K562 (cell line): ENCODE data around the gene MPIG6B. TPM values are rescaled to one million over a fixed set of nuclear protein-coding genes. Genes with fewer than 3 reads are reported as not detected.

Source experiments
- CBFA2T2 ChIP-seq: fragments of 450-650 bp; conservative IDR thresholded peaks from 2 replicates; pipeline ENCODE4 v1.6.1; 2017; ENCODE audit warnings: mild to moderate bottlenecking
- CBFB ChIP-seq: sonication (generic); formaldehyde crosslinking; IDR thresholded peaks from 2 replicates; pipeline ENCODE4 v1.4.0; 2020; ENCODE audit warnings: mild to moderate bottlenecking, missing genetic modification reagents
- CEBPG ChIP-seq, 3 experiments: fragments of 200-800 bp in 1 of 3; sonication (Bioruptor generic) in 1 of 3; sonication (generic) in 1 of 3; formaldehyde crosslinking in 1 of 3; IDR thresholded peaks in 2 of 3; conservative IDR thresholded peaks in 1 of 3; 2 replicates each; pipeline versions ENCODE4 v1.6.1 to v1.8.0; 2016 to 2022; ENCODE audit warnings: missing compliant biosample characterization in 2 of 3, missing genetic modification characterization in 2 of 3, mild to moderate bottlenecking in 1 of 3, missing genetic modification reagents in 1 of 3
- CREM ChIP-seq: IDR thresholded peaks from 2 replicates; pipeline ENCODE4 v1.6.1; 2014; ENCODE audit warnings: antibody characterized with exemption, low read depth
- HDAC6 ChIP-seq: IDR thresholded peaks from 2 replicates; pipeline ENCODE4 v1.6.1; 2012; ENCODE audit warnings: low read depth, mild to moderate bottlenecking, control low read depth, inconsistent platforms, low read length, moderate library complexity
- KDM4B ChIP-seq, 2 experiments: fragments of 450-650 bp in 1 of 2; sonication (generic) in 1 of 2; IDR thresholded peaks; 2 replicates each; pipeline ENCODE4 v1.6.1; 2016 to 2017; ENCODE audit warnings: borderline replicate concordance in 2 of 2, antibody characterized with exemption in 1 of 2, low read depth in 1 of 2, mild to moderate bottlenecking in 1 of 2
- MTA2 ChIP-seq: fragments of 450-650 bp; IDR thresholded peaks from 2 replicates; pipeline ENCODE4 v1.6.1; 2016; ENCODE audit warnings: low read depth
- MYNN ChIP-seq, 2 experiments: sonication (generic); formaldehyde crosslinking in 1 of 2; IDR thresholded peaks; 2 replicates each; pipeline versions ENCODE4 v1.5.0 to v1.6.1; 2016 to 2020; ENCODE audit warnings: antibody characterized with exemption in 1 of 2, missing genetic modification reagents in 1 of 2
- NFIC ChIP-seq: fragments of 450-650 bp; IDR thresholded peaks from 2 replicates; pipeline ENCODE4 v1.6.1; 2017; ENCODE audit warnings: mild to moderate bottlenecking, inconsistent platforms
- SIN3A ChIP-seq, 2 experiments: fragments of 150-350 bp in 1 of 2; IDR thresholded peaks; 2 replicates each; pipeline ENCODE4 v1.6.1; 2011 to 2016; ENCODE audit warnings: borderline replicate concordance in 2 of 2, low read depth in 2 of 2, low read length in 2 of 2, mild to moderate bottlenecking in 2 of 2, moderate library complexity in 2 of 2; ENCODE audit not compliant: control insufficient read depth in 1 of 2
- SREBF2 ChIP-seq: sonication (generic); formaldehyde crosslinking; IDR thresholded peaks from 2 replicates; pipeline ENCODE4 v1.4.0; 2020; ENCODE audit warnings: mild to moderate bottlenecking, missing genetic modification reagents
- SRF ChIP-seq, 2 experiments: fragments of 250-450, 450-650 bp in 1 of 2; sonication (Bioruptor Pico) in 1 of 2; sonication (generic) in 1 of 2; formaldehyde crosslinking; IDR thresholded peaks; 2 replicates each; pipeline versions ENCODE4 v1.5.0 to v1.5.1; 2020 to 2022; ENCODE audit warnings: mild to moderate bottlenecking in 1 of 2, missing genetic modification reagents in 1 of 2
- ZBTB12 ChIP-seq: fragments of 250-450 bp; sonication (Bioruptor Pico); IDR thresholded peaks from 2 replicates; pipeline ENCODE4 v1.4.0; 2020
- ZNF143 ChIP-seq: sonication (generic); formaldehyde crosslinking; IDR thresholded peaks from 2 replicates; pipeline ENCODE4 v1.9.0; 2022; ENCODE audit warnings: mild to moderate bottlenecking, missing genetic modification reagents
- ZNF165 ChIP-seq: fragments of 250-450 bp; sonication (Bioruptor Pico); IDR thresholded peaks from 2 replicates; pipeline ENCODE4 v1.4.0; 2020; ENCODE audit warnings: borderline replicate concordance
- ZNF444 ChIP-seq: fragments of 250-450 bp; sonication (Bioruptor Pico); IDR thresholded peaks from 2 replicates; pipeline ENCODE4 v1.4.0; 2020; ENCODE audit warnings: mild to moderate bottlenecking, moderate library complexity
- polyA plus RNA-seq, 8 experiments: library from polyadenylated mRNA; depleted of rRNA in 4 of 8; stranded (reverse) in 5 of 8; unstranded in 3 of 8; fragments of >200 nt; fragmentation: Nextera tagmentation in 2 of 8; fragmentation: Illumina TruSeq in 1 of 8; extraction: Ambion mirVana in 2 of 8; extraction: Trizol in 1 of 8; gene quantifications; 2 replicates each; pipeline versions ENCODE4 v1.2.1 to v1.2.3, GENCODE V29; 2011 to 2014; ENCODE audit warnings: inconsistent platforms in 1 of 8, missing spikeins in 1 of 8
- total RNA-seq, 7 experiments: library from RNA; depleted of rRNA in 6 of 7; stranded (reverse); fragments of >200 nt in 6 of 7; fragmentation: Illumina TruSeq in 2 of 7; extraction: Trizol in 2 of 7; gene quantifications; 2 replicates each; pipeline versions ENCODE4 v1.2.1 to v1.2.3, GENCODE V29; 2011 to 2021; ENCODE audit warnings: low replicate concordance in 1 of 7

MPIG6B gene
- total and polyA plus RNA-seq, 9 of the 15 experiments (the other 6 are each of a cell fraction or from before 2014, with no cell fraction given), result 0.11 to 1.2 (median 0.28) TPM; not detected in 1

GRCh38 chr6:31701666-31702404 is 21.3 kb upstream of the MPIG6B start (continued):
- TF ChIP-seq SIN3A (IDR thresholded peaks at IDR 0.05; ENCODE audit: borderline replicate concordance in 2 of 2, control insufficient read depth in 1 of 2, low read depth in 2 of 2, low read length in 2 of 2), result peak in 1 of 2 experiments; percentile 41; a peak in 1 of 4 replicates
- TF ChIP-seq SRF (CRISPR knock-in tag; IDR thresholded peaks at IDR 0.05), result 0 out of 4 replicates have a peak, but pooled peaks of 1 of the 2 experiments have one; percentile 1
- TF ChIP-seq CEBPG (CRISPR knock-in tag; IDR thresholded peaks at IDR 0.05), result peak; percentile 52; the same call in 1 of the 2 replicates
- TF ChIP-seq CEBPG (tag; conservative IDR thresholded peaks at IDR 0.05 in 1 of 2, IDR thresholded peaks at IDR 0.05 in 1 of 2), result no peak
- 0 out of 2 replicates have a peak, but pooled peaks have one; percentile 60 for TF ChIP-seq HDAC6
- no peak for TF ChIP-seq ZNF444 (CRISPR knock-in tag)
- TF ChIP-seq CBFA2T2, result no peak
- peak; percentile 38; the same call in 1 of the 2 replicates for TF ChIP-seq MYNN (IDR thresholded peaks at IDR 0.05)
- TF ChIP-seq MYNN (CRISPR knock-in tag; IDR thresholded peaks at IDR 0.05), result no peak
- TF ChIP-seq MTA2, result no peak
- peak; percentile 67; the same call in 1 of the 2 replicates for TF ChIP-seq CBFB (CRISPR knock-in tag)
- 0 out of 2 replicates have a peak, but pooled peaks have one; percentile 12 for TF ChIP-seq SREBF2 (CRISPR knock-in tag)
- TF ChIP-seq ZNF143 (CRISPR knock-in tag), result peak; percentile 56; the same call in 1 of the 2 replicates
- TF ChIP-seq KDM4B (IDR thresholded peaks at IDR 0.05; ENCODE audit: borderline replicate concordance in 2 of 2, low read depth in 1 of 2), result 0 out of 4 replicates have a peak, but pooled peaks of 1 of the 2 experiments have one; percentile 55
- TF ChIP-seq ZNF165 (CRISPR knock-in tag), result no peak
- TF ChIP-seq CREM, result peak; percentile 45; the same call in 1 of the 2 replicates
- TF ChIP-seq NFIC, result peak; percentile 69
- no peak for TF ChIP-seq ZBTB12
